ENCODE measurements around the gene PRDM16.

DNA sequence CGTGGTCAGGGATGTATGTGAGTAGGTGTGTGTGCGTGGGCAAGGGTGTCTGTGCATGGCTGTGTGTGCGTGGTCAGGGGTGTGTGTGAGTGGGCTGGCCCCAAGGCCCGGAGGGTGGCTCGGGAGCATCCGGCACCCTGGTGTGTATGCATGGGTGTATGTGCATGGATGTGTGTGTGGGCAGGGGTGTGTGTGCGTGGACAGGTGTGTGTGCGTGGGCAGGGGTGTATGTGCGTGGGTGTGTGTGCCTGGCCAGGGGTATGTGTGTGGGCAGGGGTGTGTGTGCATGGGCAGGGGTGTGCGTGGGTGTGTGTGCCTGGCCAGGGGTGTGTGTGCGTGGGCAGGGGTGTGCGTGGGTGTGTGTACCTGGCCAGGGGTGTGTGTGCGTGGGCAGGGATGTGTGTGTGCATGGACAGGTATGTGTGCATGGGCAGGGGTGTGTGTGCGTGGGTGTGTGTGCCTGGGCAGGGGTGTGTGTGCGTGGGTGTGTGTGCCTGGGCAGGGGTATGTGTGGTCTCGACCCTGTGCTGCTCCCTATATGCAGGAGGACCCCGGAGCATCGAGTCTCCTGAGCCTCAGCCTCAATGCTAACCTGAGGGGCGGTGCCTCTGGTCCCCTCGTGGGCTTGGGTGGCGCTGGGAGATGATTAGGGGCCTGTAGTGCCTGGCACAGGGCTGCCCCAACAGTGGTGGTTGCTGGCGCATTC lies 401.8 kb downstream of the PRDM16 start:
- TF ChIP-seq POLR2A (IDR thresholded peaks at IDR 0.05; ENCODE audit: low read length) (no peak), GATA1 (IDR thresholded peaks at IDR 0.05; ENCODE audit: low read depth, low read length) (no peak)

All from erythroblast (primary cell).